ENCODE data around the gene IQCM. TPM values are rescaled to one million over a fixed set of nuclear protein-coding genes. Genes with fewer than 3 reads are reported as not detected.

The IQCM gene
- polyA plus RNA-seq, 1 donor (not counting 4 experiments of a cell fraction or from before 2014, with no cell fraction given): not detected

DNA sequence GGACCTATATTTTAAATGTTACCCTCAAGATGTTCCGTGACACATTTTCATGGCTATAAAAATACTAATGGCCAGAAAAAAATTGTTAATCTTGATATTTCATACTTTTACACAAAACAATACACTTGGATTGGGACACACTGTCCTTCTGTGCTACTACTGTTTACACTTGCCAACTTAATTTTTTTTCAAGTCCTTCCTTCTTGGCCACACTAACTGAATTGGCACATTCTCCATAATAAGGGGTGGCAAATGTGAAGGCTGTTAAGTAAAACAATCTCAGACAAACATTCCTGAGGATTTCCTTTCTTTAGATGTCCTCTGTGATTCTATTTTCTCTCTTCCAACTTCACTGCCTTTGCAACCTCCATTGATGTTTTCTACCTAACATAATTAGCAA lies 225.8 kb downstream of the IQCM start:
- Histone ChIP-seq H3K9ac (ENCODE audit: control insufficient read depth, extremely low read depth, insufficient read depth, low read length) (no peak overlapping the region), H3K4me1 (ENCODE audit: control insufficient read depth, extremely low read depth, insufficient read depth, low read length) (no peaks in the 10 kb centered on the region), H3K79me2 (ENCODE audit: control insufficient read depth, insufficient read depth, low read length) (no peaks in the 10 kb centered on the region), H2AFZ (ENCODE audit: control insufficient read depth, low read length) (no peak overlapping the region), H3K9me3 (ENCODE audit: control insufficient read depth, low read depth, low read length) (no peaks in the 10 kb centered on the region), H3K27me3 (ENCODE audit: control insufficient read depth, extremely low read depth, insufficient read depth, low read length) (no peaks in the 10 kb centered on the region), H4K20me1 (ENCODE audit: control insufficient read depth, extremely low read depth, insufficient read depth, low read length) (no peaks in the 10 kb centered on the region), H3K4me2 (ENCODE audit: control insufficient read depth, extremely low read depth, insufficient read depth, low read depth, low read length) (no peak overlapping the region), H3K9me1 (ENCODE audit: control insufficient read depth, extremely low read depth, insufficient read depth, low read length) (no peaks in the 10 kb centered on the region), H3K27ac (ENCODE audit: control insufficient read depth, insufficient read depth, low read length) (no peak overlapping the region), H3K36me3 (ENCODE audit: control insufficient read depth in 2 of 2, extremely low read depth in 1 of 2, insufficient read depth in 2 of 2, low read length in 2 of 2) (no peaks in the 10 kb centered on the region), H3K4me3 (ENCODE audit: control insufficient read depth in 2 of 3, extremely low read depth in 1 of 3, insufficient read depth in 2 of 3, low read depth in 1 of 3, low read length in 3 of 3) (no peak overlapping the region)
- DNase-seq (ENCODE audit: low read depth, low spot score) (no peak), FAIRE-seq (no peak)
- TF ChIP-seq CTCF (optimal IDR thresholded peaks at IDR 0.05 in 1 of 3, IDR thresholded peaks at IDR 0.05 in 1 of 3, conservative IDR thresholded peaks at IDR 0.05 in 1 of 3; ENCODE audit: extremely low read depth in 1 of 3, insufficient read depth in 2 of 3, low read length in 3 of 3): no peak
- TF ChIP-seq EZH2 (IDR thresholded peaks at IDR 0.05; ENCODE audit: low read length): no peak
- dilution Hi-C loops (cut with MboI; ENCODE audit: extremely low pct_ligation_motif_present, low sequenced_read_pairs): no loop called here

GRCh38 chr4:149584722-149585121 lies 230.9 kb downstream of the IQCM start:
- Histone ChIP-seq H3K27me3 (ENCODE audit: control insufficient read depth, extremely low read depth, insufficient read depth, low read length) (no peaks in the 10 kb centered on the region), H3K27ac (ENCODE audit: control insufficient read depth, insufficient read depth, low read length) (no peak overlapping the region), H3K9me1 (ENCODE audit: control insufficient read depth, extremely low read depth, insufficient read depth, low read length) (no peaks in the 10 kb centered on the region), H3K79me2 (ENCODE audit: control insufficient read depth, insufficient read depth, low read length) (no peaks in the 10 kb centered on the region), H2AFZ (ENCODE audit: control insufficient read depth, low read length) (no peak overlapping the region), H3K4me3 (ENCODE audit: control insufficient read depth in 2 of 3, extremely low read depth in 1 of 3, insufficient read depth in 2 of 3, low read depth in 1 of 3, low read length in 3 of 3) (no peak overlapping the region), H3K9me3 (ENCODE audit: control insufficient read depth, low read depth, low read length) (no peaks in the 10 kb centered on the region), H3K36me3 (ENCODE audit: control insufficient read depth in 2 of 2, extremely low read depth in 1 of 2, insufficient read depth in 2 of 2, low read length in 2 of 2) (no peaks in the 10 kb centered on the region), H3K9ac (ENCODE audit: control insufficient read depth, extremely low read depth, insufficient read depth, low read length) (no peak overlapping the region), H4K20me1 (ENCODE audit: control insufficient read depth, extremely low read depth, insufficient read depth, low read length) (no peaks in the 10 kb centered on the region), H3K4me2 (ENCODE audit: control insufficient read depth, extremely low read depth, insufficient read depth, low read depth, low read length) (no peak overlapping the region), H3K4me1 (ENCODE audit: control insufficient read depth, extremely low read depth, insufficient read depth, low read length) (no peaks in the 10 kb centered on the region)
- no peak for TF ChIP-seq CTCF (optimal IDR thresholded peaks at IDR 0.05 in 1 of 3, IDR thresholded peaks at IDR 0.05 in 1 of 3, conservative IDR thresholded peaks at IDR 0.05 in 1 of 3; ENCODE audit: extremely low read depth in 1 of 3, insufficient read depth in 2 of 3, low read length in 3 of 3)
- TF ChIP-seq EZH2 (IDR thresholded peaks at IDR 0.05; ENCODE audit: low read length): no peak
- dilution Hi-C loops (cut with MboI; ENCODE audit: extremely low pct_ligation_motif_present, low sequenced_read_pairs): no loop called here
- FAIRE-seq: no peak
- DNase-seq (ENCODE audit: low read depth, low spot score): no peak
